ENCODE results near the gene KCNQ5.

The KCNQ5 gene

GRCh38 chr6:72788188-72788587, 166.3 kb downstream of the KCNQ5 start:
- no peak for DNase-seq (ENCODE audit: low spot score in 2 of 2)
- H3K9me3 ChIP-seq = no peaks in the 10 kb centered on the region
- H3K4me1 ChIP-seq = no peaks in the 10 kb centered on the region

GRCh38 chr6:72789145-72789544, 167.3 kb downstream of the KCNQ5 start:
- Histone ChIP-seq H3K4me1 (no peaks in the 10 kb centered on the region), H3K36me3 (replicated peaks) (no peaks in the 10 kb centered on the region), H3K27me3 (ENCODE audit: low read depth) (no peaks in the 10 kb centered on the region), H3K9me3 (no peaks in the 10 kb centered on the region), H3K4me3 (no peak overlapping the region)
- in situ Hi-C loops (cut with MboI; ENCODE audit: low sequenced_read_pairs) = no loop called here
- no peak for DNase-seq (ENCODE audit: low spot score in 2 of 2)

More at GRCh38 chr6:72788188-72788587, 166.3 kb downstream of the KCNQ5 start:
- no peaks in the 10 kb centered on the region for H3K27me3 ChIP-seq (ENCODE audit: low read depth)
- no peaks in the 10 kb centered on the region for H3K36me3 ChIP-seq (replicated peaks)
- no peak overlapping the region for H3K4me3 ChIP-seq
- in situ Hi-C loops (cut with MboI; ENCODE audit: low sequenced_read_pairs) = no loop called here

DNA sequence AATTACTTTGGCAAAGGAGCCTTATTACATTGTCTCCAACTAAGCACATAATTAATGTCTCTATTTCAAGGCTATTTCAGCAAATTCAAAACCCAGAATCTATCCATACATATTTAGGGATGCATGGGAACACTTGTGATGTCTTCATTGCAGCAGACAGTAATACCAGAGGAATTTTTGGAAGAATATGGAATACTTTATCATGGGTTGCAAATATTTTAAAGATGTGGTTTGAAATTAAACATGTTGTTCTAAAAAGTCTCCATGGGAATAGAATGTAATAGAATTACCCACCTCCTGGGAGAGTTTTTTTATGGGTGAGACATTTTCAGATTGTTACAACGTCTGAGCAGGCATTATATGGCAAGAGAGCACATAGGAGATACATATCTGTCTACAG, 170.8 kb downstream of the KCNQ5 start:
- no peak overlapping the region for H3K4me3 ChIP-seq
- H3K9me3 ChIP-seq = no peaks in the 10 kb centered on the region
- in situ Hi-C loops (cut with MboI; ENCODE audit: low sequenced_read_pairs) = no loop called here
- DNase-seq (ENCODE audit: low spot score in 2 of 2) = no peak
- H3K27me3 ChIP-seq (ENCODE audit: low read depth) = no peaks in the 10 kb centered on the region
- no peaks in the 10 kb centered on the region for H3K36me3 ChIP-seq (replicated peaks)
- no peaks in the 10 kb centered on the region for H3K4me1 ChIP-seq

- Histone ChIP-seq H3K36me3 (replicated peaks) (no peaks in the 10 kb centered on the region), H3K27me3 (ENCODE audit: low read depth) (no peaks in the 10 kb centered on the region), H3K9me3 (no peaks in the 10 kb centered on the region), H3K4me1 (no peaks in the 10 kb centered on the region), H3K4me3 (no peak overlapping the region)
- in situ Hi-C loops (cut with MboI; ENCODE audit: low sequenced_read_pairs) = no loop called here
- DNase-seq (ENCODE audit: low spot score in 2 of 2) = no peak
Observed at GRCh38 chr6:72793641-72794395, 172.0 kb downstream of the KCNQ5 start.

GRCh38 chr6:72798196-72798595, 176.3 kb downstream of the KCNQ5 start:
- H3K27me3 ChIP-seq (ENCODE audit: low read depth) = no peaks in the 10 kb centered on the region
- no peak overlapping the region for H3K4me3 ChIP-seq
- no peaks in the 10 kb centered on the region for H3K36me3 ChIP-seq (replicated peaks)
- H3K4me1 ChIP-seq = no peaks in the 10 kb centered on the region
- no peak for DNase-seq (ENCODE audit: low spot score in 2 of 2)
- no peaks in the 10 kb centered on the region for H3K9me3 ChIP-seq
- in situ Hi-C loops (cut with MboI; ENCODE audit: low sequenced_read_pairs) = no loop called here

DNA sequence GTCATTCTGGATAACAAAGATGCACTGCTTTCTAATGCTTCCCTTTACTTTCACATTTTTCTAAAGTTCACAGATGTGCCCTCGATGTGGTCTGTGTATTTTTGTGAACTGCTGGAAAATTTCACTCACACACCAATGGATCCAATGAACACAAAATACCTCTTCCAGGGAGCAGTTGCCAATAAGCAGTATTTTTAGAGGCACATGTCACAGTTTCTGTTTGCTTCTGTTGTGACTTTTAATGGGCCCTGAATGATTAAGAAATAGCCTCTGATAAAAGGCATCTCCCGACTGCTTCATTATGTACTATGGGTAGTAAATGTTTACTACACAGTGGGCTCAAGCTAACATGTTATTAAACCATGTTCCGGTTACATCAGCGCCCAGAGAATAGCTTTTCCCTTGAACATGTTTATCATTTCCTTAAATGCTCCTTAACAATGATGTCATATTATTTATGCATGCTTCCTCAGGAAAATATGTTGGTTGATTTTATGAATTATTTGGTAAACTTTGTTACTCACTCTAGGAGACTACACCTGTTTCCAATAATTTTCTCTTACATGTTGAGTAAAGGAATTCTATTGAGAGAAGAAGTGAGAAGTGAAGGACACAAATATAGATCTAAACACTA, 188.0 kb downstream of the KCNQ5 start:
- in situ Hi-C loops (cut with MboI; ENCODE audit: low sequenced_read_pairs) = no loop called here
- DNase-seq (ENCODE audit: low spot score in 2 of 2) = no peak
- no peaks in the 10 kb centered on the region for H3K9me3 ChIP-seq
- no peaks in the 10 kb centered on the region for H3K36me3 ChIP-seq (replicated peaks)
- H3K4me3 ChIP-seq = no peak overlapping the region
- no peaks in the 10 kb centered on the region for H3K27me3 ChIP-seq (ENCODE audit: low read depth)
- no peaks in the 10 kb centered on the region for H3K4me1 ChIP-seq

- Histone ChIP-seq H3K9me3 (no peaks in the 10 kb centered on the region), H3K36me3 (replicated peaks) (no peaks in the 10 kb centered on the region), H3K4me3 (no peak overlapping the region), H3K27me3 (ENCODE audit: low read depth) (no peaks in the 10 kb centered on the region), H3K4me1 (no peaks in the 10 kb centered on the region)
- in situ Hi-C loops (cut with MboI; ENCODE audit: low sequenced_read_pairs) = no loop called here
- DNase-seq (ENCODE audit: low spot score in 2 of 2) = no peak
Observed at GRCh38 chr6:72810571-72811280, 188.9 kb downstream of the KCNQ5 start.

DNA sequence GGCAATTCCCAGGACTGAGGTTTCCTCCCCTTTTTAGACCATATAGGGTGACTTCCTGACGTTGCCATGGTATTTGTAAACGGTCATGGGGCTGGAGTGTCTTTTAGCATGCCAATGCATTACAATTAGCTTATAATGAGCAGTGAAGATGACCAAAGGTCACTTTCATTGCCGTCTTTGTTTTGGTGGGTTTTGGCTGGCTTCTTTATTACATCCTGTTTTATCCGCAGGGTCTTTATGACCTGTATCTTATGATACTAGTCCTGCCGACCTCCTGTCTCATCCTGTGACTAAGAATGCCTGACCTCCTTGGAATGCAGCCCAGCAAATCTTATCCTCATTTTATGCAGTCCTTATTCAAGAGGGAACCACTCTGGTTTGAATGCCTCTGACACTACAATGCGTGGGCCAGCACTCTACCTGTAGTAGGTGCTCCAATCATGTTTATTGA, 190.1 kb downstream of the KCNQ5 start:
- in situ Hi-C loops (cut with MboI; ENCODE audit: low sequenced_read_pairs) = no loop called here

GRCh38 chr6:72813807-72814596, 192.1 kb downstream of the KCNQ5 start:
- no peaks in the 10 kb centered on the region for H3K9me3 ChIP-seq
- in situ Hi-C loops (cut with MboI; ENCODE audit: low sequenced_read_pairs) = no loop called here
- no peaks in the 10 kb centered on the region for H3K4me1 ChIP-seq
- no peak overlapping the region for H3K4me3 ChIP-seq
- H3K27me3 ChIP-seq (ENCODE audit: low read depth) = no peaks in the 10 kb centered on the region
- no peaks in the 10 kb centered on the region for H3K36me3 ChIP-seq (replicated peaks)
- DNase-seq (ENCODE audit: low spot score in 2 of 2) = no peak

More for the DNA sequence above, 190.1 kb downstream of the KCNQ5 start:
- Histone ChIP-seq H3K4me3 (no peak overlapping the region), H3K36me3 (replicated peaks) (no peaks in the 10 kb centered on the region), H3K27me3 (ENCODE audit: low read depth) (no peaks in the 10 kb centered on the region), H3K9me3 (no peaks in the 10 kb centered on the region), H3K4me1 (no peaks in the 10 kb centered on the region)
- DNase-seq (ENCODE audit: low spot score in 2 of 2) = no peak

- no peaks in the 10 kb centered on the region for H3K4me1 ChIP-seq
- in situ Hi-C loops (cut with MboI; ENCODE audit: low sequenced_read_pairs) = no loop called here
- no peak overlapping the region for H3K4me3 ChIP-seq
- no peak for DNase-seq (ENCODE audit: low spot score in 2 of 2)
- no peaks in the 10 kb centered on the region for H3K27me3 ChIP-seq (ENCODE audit: low read depth)
- no peaks in the 10 kb centered on the region for H3K36me3 ChIP-seq (replicated peaks)
- no peaks in the 10 kb centered on the region for H3K9me3 ChIP-seq
Observed at GRCh38 chr6:72816022-72816421, 194.2 kb downstream of the KCNQ5 start.

DNA sequence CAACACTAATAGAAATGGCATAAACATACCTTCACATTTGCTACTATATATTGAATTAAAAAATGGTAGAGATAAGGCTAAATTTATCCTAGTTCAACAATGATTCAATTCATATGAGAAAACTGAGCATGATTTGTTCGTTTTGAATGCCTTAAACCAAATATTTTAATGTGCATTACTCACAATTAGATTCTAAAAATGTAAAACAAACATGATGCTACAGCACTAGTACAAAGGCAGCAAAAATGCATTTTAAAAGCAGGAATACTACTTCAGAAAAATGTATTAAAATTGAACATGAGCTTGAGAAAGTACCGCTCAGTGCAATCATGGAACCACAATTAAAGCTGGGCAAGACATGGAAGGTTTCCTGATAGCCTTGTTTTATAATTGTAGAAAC, 195.3 kb downstream of the KCNQ5 start:
- Histone ChIP-seq H3K27me3 (ENCODE audit: low read depth) (no peaks in the 10 kb centered on the region), H3K4me1 (no peaks in the 10 kb centered on the region), H3K9me3 (no peaks in the 10 kb centered on the region), H3K36me3 (replicated peaks) (no peaks in the 10 kb centered on the region), H3K4me3 (no peak overlapping the region)
- in situ Hi-C loops (cut with MboI; ENCODE audit: low sequenced_read_pairs) = no loop called here
- no peak for DNase-seq (ENCODE audit: low spot score in 2 of 2)

DNA sequence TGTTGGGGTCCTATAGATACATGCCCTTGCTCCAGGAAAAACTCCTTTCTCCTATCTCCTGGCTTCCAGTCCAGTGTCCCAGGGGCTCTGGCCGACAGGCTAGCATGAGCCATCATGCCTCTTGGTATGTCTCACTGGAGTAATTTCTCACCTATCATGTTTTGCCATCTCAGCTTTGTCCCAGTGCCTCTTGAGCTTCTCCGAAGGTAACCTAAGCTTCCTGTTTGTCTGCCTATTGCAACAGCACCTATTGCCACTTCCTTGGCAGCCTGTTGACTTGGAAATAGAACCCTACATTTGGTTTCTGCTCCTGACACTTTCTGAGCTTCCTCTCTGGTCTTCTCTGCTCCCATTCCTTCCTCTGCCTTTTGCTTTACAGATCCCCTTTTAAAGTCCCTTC, 197.7 kb downstream of the KCNQ5 start:
- no peak for DNase-seq (ENCODE audit: low spot score in 2 of 2)
- no peaks in the 10 kb centered on the region for H3K27me3 ChIP-seq (ENCODE audit: low read depth)
- no peaks in the 10 kb centered on the region for H3K36me3 ChIP-seq (replicated peaks)
- H3K4me3 ChIP-seq = no peak overlapping the region
- no peaks in the 10 kb centered on the region for H3K9me3 ChIP-seq
- H3K4me1 ChIP-seq = no peaks in the 10 kb centered on the region
- in situ Hi-C loops (cut with MboI; ENCODE audit: low sequenced_read_pairs) = no loop called here

DNA sequence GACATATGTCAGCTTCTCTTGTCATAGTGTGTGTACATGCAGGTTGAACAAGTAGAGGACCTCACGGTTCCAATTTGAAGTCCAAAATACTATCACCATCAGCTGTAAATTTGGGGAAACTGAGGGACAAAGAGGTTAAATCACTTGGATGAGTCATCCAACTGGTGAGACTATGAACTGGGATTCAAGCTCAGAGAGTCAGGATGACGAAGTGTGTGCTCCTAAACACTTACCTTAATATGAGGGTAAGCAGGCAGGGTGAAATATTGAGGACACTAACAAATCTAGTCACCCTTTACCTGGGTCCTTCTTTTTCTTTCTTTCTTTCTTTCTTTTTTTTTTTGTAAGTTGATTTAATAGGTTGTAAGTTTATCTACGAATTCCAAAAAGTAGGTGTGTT, 198.3 kb downstream of the KCNQ5 start:
- in situ Hi-C loops (cut with MboI; ENCODE audit: low sequenced_read_pairs) = no loop called here
- Histone ChIP-seq H3K4me1 (no peaks in the 10 kb centered on the region), H3K9me3 (no peaks in the 10 kb centered on the region), H3K36me3 (replicated peaks) (no peaks in the 10 kb centered on the region), H3K4me3 (no peak overlapping the region), H3K27me3 (ENCODE audit: low read depth) (no peaks in the 10 kb centered on the region)
- DNase-seq (ENCODE audit: low spot score in 2 of 2) = no peak
